GM12865 (cell line): ENCODE results near the gene EHD1.

Experiments used
- DNase-seq: peaks from one replicate; pipeline ENCODE4 v3.0.0; 2010; ENCODE audit warnings: low read depth
- H3K4me3 ChIP-seq: 2 replicates; pipeline ENCODE4 v1.5.1; 2011; ENCODE audit warnings: mild to moderate bottlenecking, low read depth, low read length, control low read depth
- TF ChIP-seq, protein P1 (sequence below): IDR thresholded peaks from 2 replicates; pipeline ENCODE4 v1.5.1; 2011; ENCODE audit warnings: low read length, control low read depth, low read depth, inconsistent platforms; ENCODE audit not compliant: insufficient read depth; ENCODE audit errors: missing control alignments

Gene EHD1

DNA sequence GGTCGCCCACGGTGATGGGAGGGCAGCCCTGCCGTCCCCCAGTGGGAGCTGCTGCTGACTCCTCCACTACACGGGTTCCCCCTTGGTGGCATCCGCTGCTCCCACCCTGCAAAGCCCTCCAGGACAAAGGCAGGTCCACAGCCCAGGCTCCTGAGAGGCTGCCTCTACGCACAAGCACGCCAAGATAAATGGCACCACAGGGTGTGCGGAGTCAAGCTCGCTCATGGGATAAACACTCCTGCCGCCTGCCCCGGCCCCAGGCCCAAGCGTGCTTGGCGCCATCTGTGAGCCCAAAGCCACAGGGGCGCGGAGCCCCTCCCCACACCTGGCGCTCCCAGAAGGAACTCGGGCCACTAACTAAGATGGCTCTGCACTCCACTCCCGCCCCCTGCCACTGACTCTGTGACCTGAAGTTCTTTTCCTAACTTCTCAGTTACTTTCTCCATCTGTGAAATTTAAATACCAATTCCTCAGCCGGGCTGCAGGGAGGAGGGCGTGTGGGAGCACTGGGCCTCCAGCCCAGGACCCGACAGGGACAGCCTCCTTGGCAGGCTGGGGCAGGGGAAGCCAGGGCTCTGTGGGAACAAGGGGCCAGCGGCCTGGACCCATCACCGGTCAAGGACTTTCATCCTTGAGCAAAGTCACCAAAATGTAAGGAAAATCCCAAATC lies 14.9 kb downstream of the EHD1 start:
- peak overlapping the region; percentile 69 for H3K4me3 ChIP-seq
- TF ChIP-seq, protein P1, sequence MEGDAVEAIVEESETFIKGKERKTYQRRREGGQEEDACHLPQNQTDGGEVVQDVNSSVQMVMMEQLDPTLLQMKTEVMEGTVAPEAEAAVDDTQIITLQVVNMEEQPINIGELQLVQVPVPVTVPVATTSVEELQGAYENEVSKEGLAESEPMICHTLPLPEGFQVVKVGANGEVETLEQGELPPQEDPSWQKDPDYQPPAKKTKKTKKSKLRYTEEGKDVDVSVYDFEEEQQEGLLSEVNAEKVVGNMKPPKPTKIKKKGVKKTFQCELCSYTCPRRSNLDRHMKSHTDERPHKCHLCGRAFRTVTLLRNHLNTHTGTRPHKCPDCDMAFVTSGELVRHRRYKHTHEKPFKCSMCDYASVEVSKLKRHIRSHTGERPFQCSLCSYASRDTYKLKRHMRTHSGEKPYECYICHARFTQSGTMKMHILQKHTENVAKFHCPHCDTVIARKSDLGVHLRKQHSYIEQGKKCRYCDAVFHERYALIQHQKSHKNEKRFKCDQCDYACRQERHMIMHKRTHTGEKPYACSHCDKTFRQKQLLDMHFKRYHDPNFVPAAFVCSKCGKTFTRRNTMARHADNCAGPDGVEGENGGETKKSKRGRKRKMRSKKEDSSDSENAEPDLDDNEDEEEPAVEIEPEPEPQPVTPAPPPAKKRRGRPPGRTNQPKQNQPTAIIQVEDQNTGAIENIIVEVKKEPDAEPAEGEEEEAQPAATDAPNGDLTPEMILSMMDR = no peak
- no peak for DNase-seq

DNA sequence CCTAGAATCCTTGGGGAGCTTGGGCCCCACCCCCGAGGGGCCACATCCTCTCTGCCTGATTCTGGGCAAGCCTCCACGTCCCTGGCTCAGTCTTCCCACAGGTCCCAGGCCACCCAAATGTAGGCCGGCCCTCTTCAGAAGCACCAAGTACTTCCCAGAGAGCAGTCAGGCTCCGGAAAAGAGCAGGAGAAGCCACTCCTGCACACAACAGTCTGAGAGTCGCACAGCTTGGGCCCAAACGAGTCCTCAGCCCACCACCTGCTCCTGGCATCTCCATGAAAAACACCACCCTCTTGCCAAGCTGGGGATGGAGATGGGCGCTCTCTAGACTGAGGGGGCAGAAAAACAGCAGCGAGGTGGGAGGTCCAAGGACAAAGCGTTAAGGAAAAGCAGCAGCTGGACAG lies 15.4 kb downstream of the EHD1 start:
- no peak for DNase-seq
- H3K4me3 ChIP-seq = peak overlapping the region; percentile 3; the same call in 1 of the 2 replicates
- TF ChIP-seq, protein P1 = no peak

DNA sequence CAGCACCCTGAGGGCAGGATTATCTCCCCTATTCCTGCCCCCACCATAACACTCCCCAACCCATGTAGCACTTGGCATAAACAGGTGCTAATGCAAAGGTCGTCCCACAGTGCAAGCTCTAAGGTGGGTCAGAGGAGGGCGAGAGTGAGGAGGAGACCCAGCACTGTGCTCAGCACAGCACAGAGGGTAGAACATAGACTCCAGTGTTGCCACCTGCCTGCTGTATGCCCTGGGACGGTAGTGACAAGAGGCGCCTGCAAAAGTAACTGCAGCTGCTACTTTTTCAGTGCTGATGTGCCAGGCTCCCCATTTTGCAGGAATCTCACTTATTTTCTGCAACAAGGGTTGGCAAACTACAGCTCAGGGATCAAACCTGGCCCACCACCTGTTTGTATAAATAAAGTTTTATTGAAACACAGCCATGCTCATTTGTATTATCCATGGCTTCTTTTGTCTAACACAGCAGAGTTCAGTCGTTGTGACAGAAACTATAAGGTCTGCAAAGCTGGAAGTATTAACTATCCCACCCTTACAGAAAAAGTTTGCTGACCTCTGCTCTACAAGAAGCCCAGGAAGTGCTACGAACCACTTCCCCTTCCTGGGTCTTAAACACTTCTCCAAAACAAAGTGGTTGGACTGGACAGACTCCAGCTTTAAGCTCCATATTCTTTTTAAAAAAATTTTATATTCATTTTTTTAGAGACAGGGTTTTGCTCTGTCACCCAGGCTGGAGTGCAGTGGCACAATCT lies 17.0 kb downstream of the EHD1 start:
- DNase-seq = peak; percentile 61
- H3K4me3 ChIP-seq = no peak overlapping the region
- TF ChIP-seq, protein P1 = no peak

DNA sequence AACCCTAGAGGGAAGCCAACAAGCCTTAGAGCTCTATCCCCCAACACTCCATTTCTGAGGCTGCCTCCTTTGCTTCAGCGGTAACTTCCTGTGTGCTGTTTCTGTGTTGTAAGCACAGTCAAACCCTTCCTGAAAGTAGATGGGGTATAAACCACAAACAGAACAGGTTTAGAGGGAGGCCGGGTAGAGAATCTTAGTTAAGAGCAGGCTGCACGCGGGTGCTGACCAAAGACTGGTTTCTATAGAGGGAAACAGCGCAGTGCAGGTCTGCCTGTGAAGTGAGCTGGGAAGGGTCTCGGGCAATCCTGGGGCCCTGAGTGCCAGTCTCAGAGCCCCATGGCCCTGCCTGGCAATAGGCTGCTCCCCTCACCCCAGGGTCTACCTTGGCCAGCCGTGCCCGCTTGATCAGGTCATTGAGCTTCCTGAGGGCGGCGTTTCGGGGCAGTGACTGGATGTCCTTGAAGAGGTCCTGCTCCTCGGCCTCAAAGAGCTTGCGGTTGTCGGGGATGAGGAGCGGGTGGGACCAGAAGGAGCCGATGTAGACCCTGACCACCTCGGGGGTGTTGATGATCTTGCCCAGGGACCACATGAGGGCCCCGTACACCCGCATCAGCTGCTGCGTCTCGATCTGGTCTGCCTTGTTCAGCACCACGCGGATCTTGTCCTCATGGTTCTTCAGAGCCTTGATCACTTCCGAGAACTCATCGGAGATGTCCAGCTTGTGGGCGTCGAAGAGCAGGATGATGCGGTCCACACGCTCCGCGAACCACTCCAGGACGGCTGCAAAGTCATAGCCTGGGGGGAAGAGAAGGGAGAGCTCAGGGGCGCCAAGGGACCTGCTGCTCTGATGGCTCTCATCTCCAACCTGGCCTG lies 18.6 kb downstream of the EHD1 start:
- peak overlapping the region; percentile 47 for H3K4me3 ChIP-seq

DNA sequence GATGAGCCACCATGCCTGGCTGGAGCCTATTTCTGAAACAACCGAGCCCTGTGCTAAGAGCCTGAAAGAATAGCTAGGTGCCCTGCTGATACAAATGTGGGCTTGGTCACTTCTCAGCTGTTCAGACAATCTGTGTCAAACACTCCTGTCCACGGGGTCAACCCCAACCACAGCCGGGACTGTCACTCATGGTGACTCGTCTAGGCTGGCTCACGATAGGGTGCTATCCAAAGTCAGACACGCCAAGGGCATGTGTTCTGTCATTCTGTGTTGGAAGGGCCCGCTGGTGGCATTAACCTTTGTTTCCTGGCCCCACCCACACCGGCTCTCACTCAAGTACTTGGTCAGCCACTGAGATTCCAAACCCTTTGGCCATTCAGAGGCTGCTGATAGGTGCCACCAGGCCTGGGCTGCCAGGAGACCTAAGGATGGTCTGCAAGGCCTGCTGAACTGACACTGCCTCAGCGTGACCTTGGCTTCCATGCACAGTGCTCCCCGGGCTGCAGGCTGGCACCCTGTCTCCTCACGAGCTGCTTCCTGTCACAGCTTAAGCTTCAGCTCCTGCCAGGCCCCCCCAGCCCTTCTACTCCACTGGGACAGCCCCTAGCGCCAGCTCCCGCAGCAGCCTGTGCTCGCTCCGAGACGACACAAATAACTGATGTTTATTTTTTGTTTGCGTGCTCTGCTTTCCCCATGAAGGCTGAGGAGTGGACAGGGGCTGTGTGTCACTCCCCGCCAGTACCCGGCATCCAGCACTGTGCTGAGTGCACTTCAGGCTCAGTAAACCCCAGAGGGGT lies 19.8 kb downstream of the EHD1 start:
- H3K4me3 ChIP-seq = peak overlapping the region; percentile 36
- TF ChIP-seq, protein P1 = no peak

More for the DNA sequence above, 18.6 kb downstream of the EHD1 start:
- DNase-seq = peak; percentile 98
- TF ChIP-seq, protein P1 = no peak

DNA sequence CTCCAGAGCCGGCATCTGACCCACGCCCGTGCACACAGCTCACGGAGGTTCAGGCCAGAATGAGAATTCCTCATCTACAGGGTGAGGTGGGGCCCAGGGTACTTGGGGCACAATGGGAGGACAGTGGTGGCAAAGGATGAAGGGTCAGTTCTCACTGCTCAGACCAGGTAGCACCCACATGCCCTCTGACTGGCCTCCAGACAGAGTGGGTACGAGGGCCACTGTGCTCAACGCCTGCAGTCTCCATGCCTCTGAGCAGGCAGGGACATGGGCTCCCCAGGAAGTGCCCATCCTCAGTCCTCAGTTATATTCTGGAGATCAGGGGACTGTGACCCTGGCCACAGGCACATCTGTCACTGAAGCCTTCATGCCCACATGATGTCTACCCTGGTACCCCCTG lies 20.9 kb downstream of the EHD1 start:
- no peak for DNase-seq
- TF ChIP-seq, protein P1 = no peak

More for the DNA sequence above, 19.8 kb downstream of the EHD1 start:
- DNase-seq = peak; percentile 72

More for the DNA sequence above, 20.9 kb downstream of the EHD1 start:
- no peak overlapping the region for H3K4me3 ChIP-seq
